Upper lobe of left lung (tissue), 4 donors: ENCODE data around the gene OR2A12.

Experiments used
- POLR2A ChIP-seq, 4 donors: fragments of 450-650 bp; IDR thresholded peaks; one replicate each; pipeline ENCODE4 v1.5.1; 2016 to 2017; ENCODE audit warnings: antibody characterized with exemption in 4 of 4, mild to moderate bottlenecking in 2 of 4
- TF ChIP-seq, protein P1 (sequence below), 6 experiments: fragments of 450-650 bp in 4 of 6; fragments of 200-600 bp in 2 of 6; sonication (generic) in 2 of 6; IDR thresholded peaks; one replicate each; pipeline ENCODE4 v1.5.1; 2016 to 2019; ENCODE audit warnings: antibody characterized with exemption in 6 of 6

DNA sequence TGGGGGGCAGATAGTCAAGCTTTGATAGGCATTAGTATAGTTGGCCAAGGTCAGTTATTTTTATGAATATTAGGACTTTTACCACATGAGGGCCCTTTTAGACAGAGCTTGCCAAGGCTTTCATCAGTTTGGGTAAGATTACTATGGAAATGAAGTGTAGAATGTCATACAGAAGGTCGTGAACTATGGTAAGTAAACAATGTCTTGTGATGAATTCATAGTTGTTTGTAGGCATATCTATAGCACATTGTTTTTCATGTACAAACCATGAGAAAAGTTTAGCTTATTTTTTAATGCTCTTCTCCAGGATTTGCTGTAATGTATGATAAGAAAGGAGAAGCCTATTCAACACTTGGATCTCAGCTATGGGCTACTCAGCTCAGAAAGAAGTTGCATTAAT, 27.6 kb downstream of the OR2A12 start:
- TF ChIP-seq POLR2A (IDR thresholded peaks at IDR 0.05), result no peak
- TF ChIP-seq, protein P1, sequence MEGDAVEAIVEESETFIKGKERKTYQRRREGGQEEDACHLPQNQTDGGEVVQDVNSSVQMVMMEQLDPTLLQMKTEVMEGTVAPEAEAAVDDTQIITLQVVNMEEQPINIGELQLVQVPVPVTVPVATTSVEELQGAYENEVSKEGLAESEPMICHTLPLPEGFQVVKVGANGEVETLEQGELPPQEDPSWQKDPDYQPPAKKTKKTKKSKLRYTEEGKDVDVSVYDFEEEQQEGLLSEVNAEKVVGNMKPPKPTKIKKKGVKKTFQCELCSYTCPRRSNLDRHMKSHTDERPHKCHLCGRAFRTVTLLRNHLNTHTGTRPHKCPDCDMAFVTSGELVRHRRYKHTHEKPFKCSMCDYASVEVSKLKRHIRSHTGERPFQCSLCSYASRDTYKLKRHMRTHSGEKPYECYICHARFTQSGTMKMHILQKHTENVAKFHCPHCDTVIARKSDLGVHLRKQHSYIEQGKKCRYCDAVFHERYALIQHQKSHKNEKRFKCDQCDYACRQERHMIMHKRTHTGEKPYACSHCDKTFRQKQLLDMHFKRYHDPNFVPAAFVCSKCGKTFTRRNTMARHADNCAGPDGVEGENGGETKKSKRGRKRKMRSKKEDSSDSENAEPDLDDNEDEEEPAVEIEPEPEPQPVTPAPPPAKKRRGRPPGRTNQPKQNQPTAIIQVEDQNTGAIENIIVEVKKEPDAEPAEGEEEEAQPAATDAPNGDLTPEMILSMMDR (IDR thresholded peaks at IDR 0.05), result no peak
